HCT116 (cell line): ENCODE measurements around the gene POP5. TPM values are rescaled to one million over a fixed set of nuclear protein-coding genes. Genes with fewer than 3 reads are reported as not detected.

Experiments used
- ATAC-seq: fragments of 200-7000 bp; cut with Tn5 transposase; 2 replicates; pipeline ENCODE4 v1.9.1; 2020; ENCODE audit warnings: mild to moderate bottlenecking, moderate library complexity
- BruUV-seq: library from RNA; stranded (reverse); fragments of 400-500 nt; replicated peaks from 2 replicates; lab custom pipeline; 2021; lab: Mats Ljungman, UMichigan
- CTCF ChIA-PET: fragments of 300-600 bp; sonication (Branson Sonifier 250); formaldehyde crosslinking; loops from one replicate; lab custom pipeline; 2021; ENCODE audit warnings: antibody characterized with exemption; lab: Charles Lee
- POLR2A ChIA-PET: fragments of 300-600, 350-600 bp; sonication (Branson Sonifier 250); formaldehyde crosslinking; loops from one replicate; lab custom pipeline; 2021; ENCODE audit warnings: antibody characterized with exemption; lab: Charles Lee
- RAD21 ChIA-PET, 2 experiments: fragments of 300-600 bp; sonication (Branson Sonifier 250); formaldehyde crosslinking; loops; one replicate each; lab custom pipeline; 2023; ENCODE audit warnings: low total read pairs in 2 of 2; ENCODE audit not compliant: uncharacterized antibody in 2 of 2, unreplicated experiment in 2 of 2, low non-redundant PET in 1 of 2; lab: Charles Lee
- DNase-seq: peaks from one replicate; pipeline ENCODE4 v3.0.0-alpha.2; 2010; ENCODE audit warnings: low read depth, low spot score
- H2AFZ ChIP-seq: fragments of 200-600 bp; shearing (Covaris generic), sonication (generic); 2 replicates; pipeline ENCODE4 v1.6.1; 2017; ENCODE audit warnings: low read depth, mixed run types, mixed read lengths, antibody characterized with exemption, low read length; ENCODE audit not compliant: poor library complexity, severe bottlenecking
- H3K27ac ChIP-seq: 2 replicates; pipeline ENCODE4 v1.5.1; 2012; ENCODE audit warnings: low read depth, low read length
- H3K27me3 ChIP-seq: fragments of 200-600 bp; sonication (generic); 2 replicates; pipeline ENCODE4 v1.6.1; 2016; ENCODE audit warnings: mixed run types, low read length, mixed read lengths; ENCODE audit not compliant: insufficient read depth
- H3K36me3 ChIP-seq, 2 experiments: fragments of 200-500 bp in 1 of 2; fragments of 200-600 bp in 1 of 2; sonication (Bioruptor generic) in 1 of 2; sonication (generic) in 1 of 2; 2 replicates each; pipeline versions ENCODE4 v1.5.1 to v1.6.1; 2014 to 2016; ENCODE audit warnings: low read length in 2 of 2, inconsistent platforms in 1 of 2, mixed read lengths in 1 of 2, mixed run types in 1 of 2; ENCODE audit not compliant: insufficient read depth in 2 of 2, control insufficient read depth in 1 of 2
- H3K4me1 ChIP-seq, 2 experiments: fragments of 200-600 bp in 1 of 2; sonication (generic) in 1 of 2; 2 replicates each; pipeline versions ENCODE4 v1.5.1 to v1.6.1; 2012 to 2017; ENCODE audit warnings: low read length in 2 of 2, inconsistent platforms in 1 of 2, mild to moderate bottlenecking in 1 of 2, mixed read lengths in 1 of 2, mixed run types in 1 of 2, moderate library complexity in 1 of 2; ENCODE audit not compliant: insufficient read depth in 2 of 2, control insufficient read depth in 1 of 2
- H3K4me2 ChIP-seq: fragments of 200-600 bp; sonication (generic); 2 replicates; pipeline ENCODE4 v1.6.1; 2017; ENCODE audit warnings: mixed run types, low read length, mixed read lengths
- H3K4me3 ChIP-seq, 2 experiments: fragments of 200-600 bp in 1 of 2; sonication (generic) in 1 of 2; replicated peaks in 1 of 2; 2 replicates each; pipeline ENCODE4 v1.5.1; 2011 to 2016; ENCODE audit warnings: low read length in 2 of 2, control low read depth in 1 of 2, low read depth in 1 of 2, mild to moderate bottlenecking in 1 of 2, mixed read lengths in 1 of 2, mixed run types in 1 of 2
- H3K79me2 ChIP-seq: fragments of 200-600 bp; sonication (generic); 2 replicates; pipeline ENCODE4 v1.6.1; 2017; ENCODE audit warnings: mild to moderate bottlenecking, mixed run types, low read length, moderate library complexity, mixed read lengths; ENCODE audit not compliant: insufficient read depth
- H3K9ac ChIP-seq: fragments of 200-600 bp; sonication (generic); 2 replicates; pipeline ENCODE4 v1.6.1; 2016; ENCODE audit warnings: low read length, mixed read lengths
- H3K9me2 ChIP-seq: fragments of 200-600 bp; sonication (generic), shearing (Covaris generic); 2 replicates; pipeline ENCODE4 v1.6.1; 2017; ENCODE audit warnings: mixed run types, mild to moderate bottlenecking, moderate library complexity; ENCODE audit not compliant: insufficient read depth
- H3K9me3 ChIP-seq, 2 experiments: fragments of 200-500 bp in 1 of 2; fragments of 200-600 bp in 1 of 2; sonication (Bioruptor generic) in 1 of 2; sonication (generic) in 1 of 2; 2 replicates each; pipeline ENCODE4 v1.6.1; 2014 to 2017; ENCODE audit warnings: low read length in 2 of 2, mixed read lengths in 2 of 2, inconsistent platforms in 1 of 2, low read depth in 1 of 2, mild to moderate bottlenecking in 1 of 2, mixed run types in 1 of 2, moderate library complexity in 1 of 2; ENCODE audit not compliant: control insufficient read depth in 1 of 2, insufficient read depth in 1 of 2
- H4K20me1 ChIP-seq: fragments of 200-600 bp; sonication (generic), shearing (Covaris generic); 2 replicates; pipeline ENCODE4 v1.6.1; 2017; ENCODE audit warnings: mixed run types, mild to moderate bottlenecking, moderate library complexity; ENCODE audit not compliant: insufficient read depth
- CBX3 ChIP-seq: IDR thresholded peaks from 2 replicates; pipeline ENCODE4 v1.6.1; 2012; ENCODE audit warnings: low read depth
- CTCF ChIP-seq, 3 experiments: fragments of 200-600 bp in 1 of 3; sonication (generic) in 1 of 3; IDR thresholded peaks in 2 of 3; conservative IDR thresholded peaks in 1 of 3; 2 replicates each; pipeline ENCODE4 v1.5.1; 2012 to 2017; ENCODE audit warnings: low read depth in 2 of 3, low read length in 2 of 3, antibody characterized with exemption in 1 of 3, borderline replicate concordance in 1 of 3, control low read depth in 1 of 3, mild to moderate bottlenecking in 1 of 3, mixed read lengths in 1 of 3, mixed run types in 1 of 3, moderate library complexity in 1 of 3; ENCODE audit not compliant: insufficient read depth in 1 of 3
- EGR1 ChIP-seq: IDR thresholded peaks from 2 replicates; pipeline ENCODE4 v1.6.1; 2012; ENCODE audit warnings: low read depth
- EZH2phosphoT487 ChIP-seq: fragments of 200-600 bp; IDR thresholded peaks from 2 replicates; pipeline ENCODE4 v1.6.1; 2018; ENCODE audit warnings: antibody characterized with exemption, borderline replicate concordance
- MAX ChIP-seq: IDR thresholded peaks from 2 replicates; pipeline ENCODE4 v1.6.1; 2012
- POLR2A ChIP-seq: IDR thresholded peaks from 2 replicates; pipeline ENCODE4 v1.7.0; 2011; ENCODE audit warnings: borderline replicate concordance; ENCODE audit not compliant: insufficient read depth, insufficient read length; ENCODE audit errors: extremely low read depth
- RAD21 ChIP-seq: IDR thresholded peaks from 2 replicates; pipeline ENCODE4 v1.6.1; 2012; ENCODE audit warnings: low read depth, mild to moderate bottlenecking
- REST ChIP-seq: IDR thresholded peaks from 2 replicates; pipeline ENCODE4 v1.6.1; 2012; ENCODE audit warnings: low read depth
- SP1 ChIP-seq: IDR thresholded peaks from 2 replicates; pipeline ENCODE4 v1.6.1; 2012; ENCODE audit warnings: low read depth
- YY1 ChIP-seq: IDR thresholded peaks from 2 replicates; pipeline ENCODE4 v1.6.1; 2011; ENCODE audit warnings: low read length, low read depth, moderate library complexity, mild to moderate bottlenecking; ENCODE audit not compliant: insufficient replicate concordance; ENCODE audit errors: extremely low read depth
- ZFX ChIP-seq: fragments of 450-650 bp; IDR thresholded peaks from 2 replicates; pipeline ENCODE4 v1.6.1; 2017
- ZNF274 ChIP-seq: fragments of 200-500 bp; sonication (Bioruptor generic); IDR thresholded peaks from 2 replicates; pipeline ENCODE4 v1.6.1; 2014; ENCODE audit warnings: mild to moderate bottlenecking, low read depth, low read length, inconsistent platforms
- intact Hi-C: fragments of 100-400 bp; cut with micrococcal nuclease; formaldehyde crosslinking; loops from 2 replicates; pipeline ENCODE4 v1.10.0; 2022
- total RNA-seq: library from RNA; stranded (reverse); gene quantifications from one replicate; pipeline ENCODE4 v1.2.1, GENCODE V29; 2021; ENCODE audit not compliant: unreplicated experiment

POP5 gene
- total RNA-seq, 1 experiment from 2014 or later, result 66.9 TPM

- POLR2A ChIA-PET, result no interaction called here
- BruUV-seq, result no TSS peak
- Histone ChIP-seq H3K27me3 (no peaks in the 10 kb centered on the region), H3K4me1 (peaks cover 6 to 33% of the 10 kb centered on the region in 2 experiments), H3K9ac (no peak overlapping the region), H3K4me3 (peak overlapping the region; percentile 32 to 61; a peak in 1 of 4 replicates), H3K9me3 (no peaks in the 10 kb centered on the region), H4K20me1 (no peaks in the 10 kb centered on the region), H3K79me2 (peaks cover 12% of the 10 kb centered on the region), H3K9me2 (no peaks in the 10 kb centered on the region), H3K27ac (no peak overlapping the region), H3K36me3 (peaks cover 3 to 11% of the 10 kb centered on the region in 2 experiments; a peak in 1 of 4 replicates), H2AFZ (peak overlapping the region; percentile 52), H3K4me2 (peak overlapping the region; percentile 87)
- ATAC-seq (peak; percentile 39), DNase-seq (peak; percentile 34)
- TF ChIP-seq EZH2phosphoT487, result no peak
- TF ChIP-seq RAD21, result peak; percentile 92
- no peak; the same call in 1 of the 2 replicates for TF ChIP-seq MAX
- TF ChIP-seq EGR1, result no peak
- 0 out of 2 replicates have a peak, but pooled peaks have one; percentile 3 for TF ChIP-seq CBX3
- TF ChIP-seq YY1, result no peak
- TF ChIP-seq CTCF (IDR thresholded peaks at IDR 0.05 in 2 of 3, conservative IDR thresholded peaks at IDR 0.05 in 1 of 3; ENCODE audit: borderline replicate concordance in 1 of 3, insufficient read depth in 1 of 3, low read depth in 2 of 3, low read length in 2 of 3), result peak; percentile 85 to 91 (median 87)
- no peak for TF ChIP-seq ZNF274
- no peak for TF ChIP-seq POLR2A
- no peak for TF ChIP-seq SP1
- no peak for TF ChIP-seq REST
- no peak for TF ChIP-seq ZFX
- intact Hi-C loops, result loop anchor here (1.0 to 5.0 kb wide), 8 partner anchors 66 to 529 kb away; partner anchors contain the start of gene PLA2G1B
- CTCF ChIA-PET, result interaction anchor here (0.9 to 3.7 kb wide), 7 partner anchors 8 to 426 kb away, joined by 3 to 34 read pairs (median 4); no protein-coding TSS in a partner anchor
- RAD21 ChIA-PET, result no interaction called here
These were observed 2.4 kb upstream of the POP5 start for GRCh38 chr12:120583478-120584030.
